ENCODE results near the gene TADA3. TPM values are rescaled to one million over a fixed set of nuclear protein-coding genes. Genes with fewer than 3 reads are reported as not detected.
A peak's percentile ranks its signal among the peaks of the same experiment; 100 is the strongest.

Gene TADA3
- total RNA-seq, 2 experiments from 2014 or later = 80.7 to 96.4 TPM

DNA sequence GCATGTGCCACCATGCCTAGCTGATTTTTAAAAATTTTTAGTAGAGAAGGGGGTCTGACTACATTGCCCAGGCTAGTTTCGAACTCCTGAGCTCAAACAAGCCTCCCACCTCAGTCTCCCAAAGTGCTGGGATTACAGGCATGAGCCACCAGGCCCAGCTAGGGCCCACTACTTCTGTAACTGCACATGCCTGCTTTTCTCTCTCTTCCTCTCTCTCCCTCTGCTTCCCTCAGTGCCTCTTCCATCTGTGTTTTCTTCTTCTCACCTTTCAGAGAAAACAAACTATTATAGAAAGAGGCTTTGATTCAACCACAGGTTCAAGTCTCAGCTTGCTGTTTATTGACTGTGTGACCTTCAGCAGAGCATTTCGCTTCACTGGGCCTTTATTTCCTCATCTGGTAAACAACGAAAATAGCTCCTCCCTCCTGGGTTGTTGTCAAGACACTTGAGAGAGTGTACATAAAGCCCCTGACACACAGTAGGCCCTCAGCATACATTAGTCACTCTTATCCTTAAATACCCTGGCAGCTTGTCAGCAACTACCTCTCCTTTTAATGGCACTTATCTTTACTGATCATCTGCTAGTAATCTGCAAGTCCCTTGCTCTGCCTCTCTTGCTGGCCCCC is 10.2 kb downstream of the TADA3 start:
- ChIA-PET POLR2A (interaction anchor here (1.1 to 1.4 kb wide), 2 partner anchors 8 to 10 kb away, joined by 3 to 4 read pairs; partner anchors contain the start of genes ARPC4 and TADA3), CTCF (interaction anchor here (0.6 to 1.6 kb wide), 5 partner anchors 10 to 166 kb away, joined by 3 to 8 read pairs (median 3); partner anchors contain the start of genes ARPC4, CAMK1 and TADA3)
- intact Hi-C loops (cut with DNase I, micrococcal nuclease) = no loop called here

DNA sequence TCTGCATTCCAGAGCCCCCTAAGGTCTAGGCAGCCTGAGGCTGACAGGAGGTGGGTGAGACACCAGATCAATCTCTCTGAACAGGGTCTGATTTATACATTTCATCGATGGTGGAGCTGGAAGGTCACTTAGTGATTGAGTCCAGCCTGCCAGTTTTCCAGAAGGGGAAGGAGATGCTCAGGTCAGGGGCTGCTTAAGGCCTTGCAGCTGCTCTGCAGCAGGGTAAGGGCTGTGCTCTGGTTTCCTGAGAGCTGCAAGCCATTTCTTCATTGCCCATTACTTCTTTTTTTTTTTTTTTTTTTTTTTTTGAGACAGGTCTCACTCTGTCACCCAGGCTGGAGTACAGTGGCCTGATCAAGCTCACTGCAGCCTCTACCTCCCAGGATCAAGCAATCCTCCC is 10.7 kb downstream of the TADA3 start:
- ATAC-seq = no peak
- H3K36me3 Mint-ChIP-seq (ENCODE audit: low read depth) = peaks cover 52% of the 10 kb centered on the region
- no peak for DNase-seq
- intact Hi-C loops (cut with DNase I, micrococcal nuclease) = no loop called here
- peaks cover 64% of the 10 kb centered on the region for H3K4me1 Mint-ChIP-seq
- CTCF ChIA-PET = interaction anchor here (0.9 to 1.6 kb wide), 3 partner anchors 11 to 54 kb away, joined by 3 to 8 read pairs (median 3); partner anchors contain the start of genes ARPC4, CAMK1 and TADA3
- peak overlapping the region; percentile 34 for H3K27ac Mint-ChIP-seq
- POLR2A ChIA-PET = interaction anchor here (0.7 to 1.1 kb wide), 2 partner anchors 8 to 33 kb away, joined by 3 to 4 read pairs; no protein-coding TSS in a partner anchor
- H3K27me3 Mint-ChIP-seq = no peaks in the 10 kb centered on the region
- H3K4me3 Mint-ChIP-seq = no peak overlapping the region
- H3K9me3 Mint-ChIP-seq (ENCODE audit: low read depth) = no peaks in the 10 kb centered on the region

More for the DNA sequence above, 10.2 kb downstream of the TADA3 start:
- no peak for ATAC-seq
- Mint-ChIP-seq H3K9me3 (ENCODE audit: low read depth) (no peaks in the 10 kb centered on the region), H3K4me3 (no peak overlapping the region), H3K36me3 (ENCODE audit: low read depth) (peaks cover 58% of the 10 kb centered on the region), H3K4me1 (peaks cover 64% of the 10 kb centered on the region), H3K27me3 (no peaks in the 10 kb centered on the region), H3K27ac (peak overlapping the region; percentile 63)
- DNase-seq = no peak

DNA sequence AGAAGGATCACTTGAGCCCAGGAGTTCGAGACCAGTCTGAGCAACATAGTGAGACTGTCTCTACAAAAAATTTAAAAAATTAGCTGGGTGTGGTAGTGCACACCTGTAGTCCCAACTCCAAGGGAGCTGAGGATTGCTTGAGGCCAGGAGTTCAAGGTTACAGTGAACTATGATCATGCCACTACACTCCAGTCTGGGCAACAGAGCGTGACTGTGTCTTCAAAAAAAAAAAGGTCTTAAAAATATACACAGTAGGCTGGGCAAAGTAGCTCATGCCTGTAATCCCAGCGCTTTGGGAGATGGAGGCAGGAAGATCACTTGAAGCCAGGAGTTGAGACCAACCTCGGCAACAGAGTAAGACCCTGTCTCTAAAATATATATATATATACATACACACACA is 11.4 kb downstream of the TADA3 start:
- Mint-ChIP-seq H3K9me3 (ENCODE audit: low read depth) (no peaks in the 10 kb centered on the region), H3K4me3 (no peak overlapping the region)

DNA sequence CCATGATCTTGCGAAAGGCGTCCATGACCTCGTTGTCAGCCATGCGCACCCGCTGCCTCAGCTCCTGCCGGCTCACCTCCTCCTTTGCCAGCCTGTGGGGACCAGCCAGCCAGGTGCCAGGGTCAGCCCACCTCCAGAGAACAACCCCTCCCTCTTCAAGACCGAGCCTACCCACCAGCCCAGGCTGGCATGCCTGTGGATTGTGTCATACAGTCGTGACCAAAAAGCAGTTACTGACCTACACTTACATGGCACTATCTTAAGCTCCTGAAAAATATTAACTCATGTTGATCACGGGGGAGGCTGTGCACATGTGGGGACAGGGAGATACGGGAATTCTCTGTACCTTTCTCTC is 11.8 kb downstream of the TADA3 start:
- no peak for ATAC-seq
- POLR2A ChIA-PET = interaction anchor here (0.5 to 0.6 kb wide), 2 partner anchors 13 to 197 kb away, joined by 3 read pairs; partner anchors contain the start of gene ARPC4
- intact Hi-C loops (cut with DNase I, micrococcal nuclease) = no loop called here
- Mint-ChIP-seq H3K4me1 (peaks cover 61% of the 10 kb centered on the region), H3K27ac (peak overlapping the region; percentile 95), H3K4me3 (no peak overlapping the region), H3K27me3 (no peaks in the 10 kb centered on the region), H3K9me3 (ENCODE audit: low read depth) (no peaks in the 10 kb centered on the region), H3K36me3 (ENCODE audit: low read depth) (peaks cover 42% of the 10 kb centered on the region)
- CTCF ChIA-PET = no interaction called here
- no peak for DNase-seq

More for the DNA sequence above, 11.4 kb downstream of the TADA3 start:
- Mint-ChIP-seq H3K27me3 (no peaks in the 10 kb centered on the region), H3K27ac (peak overlapping the region; percentile 95), H3K36me3 (ENCODE audit: low read depth) (peaks cover 47% of the 10 kb centered on the region), H3K4me1 (peaks cover 62% of the 10 kb centered on the region)
- ChIA-PET CTCF (no interaction called here), POLR2A (interaction anchor here (0.6 to 0.7 kb wide), 2 partner anchors 12 to 32 kb away, joined by 3 to 4 read pairs; partner anchors contain the start of gene ARPC4)
- intact Hi-C loops (cut with DNase I, micrococcal nuclease) = no loop called here
- ATAC-seq = no peak
- DNase-seq = no peak

DNA sequence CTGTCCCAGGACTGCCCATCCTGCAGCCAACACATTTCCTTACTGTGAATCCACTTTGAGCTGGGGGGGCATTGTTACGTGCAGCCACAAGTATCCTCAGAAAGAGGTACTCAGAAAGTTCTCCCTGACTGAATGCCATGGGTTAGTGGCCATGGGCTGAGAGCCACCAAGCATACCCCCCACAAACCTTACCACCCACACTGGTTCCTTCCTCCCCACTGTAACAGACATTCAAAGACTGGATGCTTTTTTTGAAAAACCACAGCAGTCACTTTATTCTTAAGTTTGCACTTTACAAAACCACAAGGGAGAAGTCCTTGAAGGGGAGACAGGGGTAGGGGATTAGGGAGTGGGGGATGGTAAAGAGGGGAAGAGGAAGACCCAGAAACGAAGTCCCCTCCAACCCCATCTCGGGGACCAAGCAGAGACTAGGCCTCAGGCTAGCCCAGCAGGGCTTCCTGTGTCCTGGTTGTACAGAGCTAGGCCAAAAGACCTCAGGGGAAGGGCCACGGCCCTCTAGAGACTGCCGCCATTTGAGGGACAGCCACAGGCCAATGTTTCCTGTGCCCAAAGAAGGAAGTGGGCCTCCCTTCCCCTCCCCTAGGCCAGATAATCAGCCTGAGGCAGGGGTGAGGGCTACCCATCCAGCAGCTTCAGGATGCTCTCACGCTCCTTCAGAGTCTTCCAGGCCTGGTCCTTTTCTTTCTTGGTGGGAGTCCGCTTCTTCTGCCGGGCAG is 12.4 kb downstream of the TADA3 start:
- intact Hi-C loops (cut with DNase I, micrococcal nuclease) = loop anchor here (1.0 to 5.0 kb wide), 3 partner anchors 48 to 462 kb away; partner anchors contain the start of gene BRPF1 (in 1 of the 2)
- ATAC-seq (peak; percentile 22), DNase-seq (peak; percentile 56)

DNA sequence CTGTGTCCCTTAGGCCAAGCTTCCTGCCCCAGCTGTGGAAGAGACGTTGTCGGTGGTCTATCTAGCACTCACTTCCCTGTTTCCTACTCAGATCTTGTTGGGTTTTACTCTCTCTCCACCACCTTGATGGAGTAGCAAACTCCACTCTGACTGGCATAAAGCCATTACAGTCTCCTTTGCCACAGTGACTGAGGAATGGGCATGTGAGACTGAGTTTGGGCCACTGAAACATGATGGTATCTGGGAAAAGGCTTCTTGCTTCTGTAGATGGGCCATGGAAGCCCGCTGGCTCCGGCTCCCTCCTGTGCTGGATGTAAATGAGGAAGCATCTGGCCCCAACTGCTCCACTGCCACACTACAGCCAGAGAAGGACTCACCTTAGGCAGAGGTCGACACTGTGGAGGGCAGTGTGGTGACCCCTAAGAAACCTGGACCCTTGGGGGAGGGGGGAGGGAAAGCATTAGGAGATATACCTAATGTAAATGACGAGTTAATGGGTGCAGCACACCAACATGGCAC is 13.1 kb downstream of the TADA3 start:
- peak; percentile 33 for DNase-seq
- H3K36me3 Mint-ChIP-seq (ENCODE audit: low read depth) = peaks cover 34% of the 10 kb centered on the region
- ChIA-PET CTCF (interaction anchor here (2.1 to 2.4 kb wide), 2 partner anchors 11 to 12 kb away, joined by 8 to 11 read pairs; no protein-coding TSS in a partner anchor), POLR2A (interaction anchor here (1.5 to 1.7 kb wide), 2 partner anchors 9 to 25 kb away, joined by 6 to 7 read pairs; partner anchors contain the start of gene CAMK1)
- intact Hi-C loops (cut with DNase I, micrococcal nuclease) = loop anchor here (1.0 to 5.0 kb wide), 3 partner anchors 47 to 463 kb away; partner anchors contain the start of gene BRPF1 (in 1 of the 2)
- ATAC-seq = no peak
- H3K4me3 Mint-ChIP-seq = peak overlapping the region; percentile 36
- H3K27ac Mint-ChIP-seq = peak overlapping the region; percentile 95
- H3K4me1 Mint-ChIP-seq = peaks cover 61% of the 10 kb centered on the region
- no peaks in the 10 kb centered on the region for H3K27me3 Mint-ChIP-seq
- no peaks in the 10 kb centered on the region for H3K9me3 Mint-ChIP-seq (ENCODE audit: low read depth)

More for the DNA sequence above, 12.4 kb downstream of the TADA3 start:
- Mint-ChIP-seq H3K4me3 (no peak overlapping the region), H3K27me3 (no peaks in the 10 kb centered on the region), H3K36me3 (ENCODE audit: low read depth) (peaks cover 37% of the 10 kb centered on the region), H3K9me3 (ENCODE audit: low read depth) (no peaks in the 10 kb centered on the region), H3K27ac (peak overlapping the region; percentile 95), H3K4me1 (peaks cover 61% of the 10 kb centered on the region)
- POLR2A ChIA-PET = interaction anchor here (0.5 to 0.6 kb wide), 3 partner anchors 197 to 964 kb away, joined by 3 to 6 read pairs (median 3); no protein-coding TSS in a partner anchor
- CTCF ChIA-PET = no interaction called here

DNA sequence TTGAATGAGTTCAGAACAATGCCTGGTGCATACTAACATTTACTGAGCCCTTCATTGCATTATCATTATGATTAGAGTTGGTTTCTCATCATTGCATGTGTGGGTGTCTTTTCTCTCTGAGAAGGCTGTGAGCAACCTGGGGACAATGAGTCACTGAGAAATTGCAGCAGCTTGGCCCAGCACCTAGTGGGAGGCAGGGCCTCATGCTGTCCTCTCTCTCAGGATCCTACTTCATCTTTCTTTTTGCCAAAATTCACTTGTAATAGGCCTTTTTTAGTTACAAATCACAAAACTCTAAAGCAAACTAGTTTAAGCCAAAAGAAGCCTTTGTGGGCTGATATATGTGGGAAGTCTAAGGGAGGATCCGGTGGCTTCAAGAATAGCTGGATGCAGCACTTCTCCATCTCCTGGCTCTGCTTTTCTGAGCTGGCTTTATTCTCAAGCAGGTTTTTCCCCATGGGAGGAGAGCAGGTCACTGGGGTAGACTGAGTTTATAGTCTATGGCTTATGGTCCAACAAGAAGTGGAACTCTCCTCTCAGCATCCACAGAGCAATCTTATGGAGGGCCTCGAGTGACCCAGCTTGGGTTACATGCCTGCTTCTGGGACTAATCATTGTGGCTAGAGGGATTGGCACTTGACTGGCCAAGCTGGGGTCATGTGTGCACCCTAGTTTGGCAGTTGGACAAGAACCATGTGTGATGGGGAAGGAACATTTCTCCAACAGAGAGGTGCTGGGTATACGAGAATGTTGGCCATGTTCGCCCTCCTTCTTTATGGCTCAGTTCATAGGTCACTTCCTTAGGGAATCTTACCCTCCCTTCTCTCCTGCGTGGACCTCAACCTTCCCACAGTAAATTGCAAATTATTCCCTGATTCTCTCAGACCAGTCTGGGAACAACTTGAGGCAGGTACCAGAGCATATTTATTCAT is 13.9 kb downstream of the TADA3 start:
- Mint-ChIP-seq H3K27me3 (no peaks in the 10 kb centered on the region), H3K36me3 (ENCODE audit: low read depth) (peaks cover 34% of the 10 kb centered on the region), H3K4me3 (peak overlapping the region; percentile 36), H3K27ac (peak overlapping the region; percentile 95), H3K4me1 (peaks cover 61% of the 10 kb centered on the region), H3K9me3 (ENCODE audit: low read depth) (no peaks in the 10 kb centered on the region)
- CTCF ChIA-PET = interaction anchor here (0.6 to 2.4 kb wide), 8 partner anchors 9 to 355 kb away, joined by 3 to 11 read pairs (median 7); partner anchors contain the start of genes ARPC4, OGG1 and TADA3
- intact Hi-C loops (cut with DNase I, micrococcal nuclease) = loop anchor here (1.0 to 5.0 kb wide), 8 partner anchors 9 to 464 kb away; partner anchors contain the start of genes BRPF1 (in 2 of the 2), TADA3 (in 2 of the 2) and CAMK1 (in 1 of the 2)
- peak; percentile 87 for DNase-seq
- peak; percentile 87 for ATAC-seq
- POLR2A ChIA-PET = interaction anchor here (0.7 to 1.7 kb wide), 8 partner anchors 9 to 382 kb away, joined by 3 to 13 read pairs (median 4); partner anchors contain the start of genes ARPC4, CAMK1 and TADA3

DNA sequence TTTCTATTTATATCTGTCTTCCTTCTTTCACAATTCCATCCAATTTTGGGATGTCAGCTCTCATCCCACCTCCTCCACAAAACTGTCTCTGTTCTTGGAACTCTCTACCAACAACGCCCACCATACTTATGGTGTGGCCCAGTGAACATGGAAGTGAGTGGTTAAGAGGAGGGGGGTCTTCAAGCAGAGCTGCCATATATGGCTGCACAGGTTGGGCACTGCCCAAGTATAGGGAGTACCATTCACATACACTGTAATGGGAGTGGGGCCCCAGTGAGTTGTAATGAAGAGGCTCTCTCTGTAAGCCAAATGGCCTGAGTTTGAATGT is 14.6 kb downstream of the TADA3 start:
- CTCF ChIA-PET = interaction anchor here (0.6 to 2.4 kb wide), 8 partner anchors 9 to 45 kb away, joined by 3 to 11 read pairs (median 7); partner anchors contain the start of genes ARPC4, OGG1 and TADA3
- Mint-ChIP-seq H3K36me3 (ENCODE audit: low read depth) (peaks cover 27% of the 10 kb centered on the region), H3K4me1 (peaks cover 58% of the 10 kb centered on the region), H3K4me3 (peak overlapping the region; percentile 30), H3K27me3 (no peaks in the 10 kb centered on the region), H3K27ac (peak overlapping the region; percentile 95), H3K9me3 (ENCODE audit: low read depth) (no peaks in the 10 kb centered on the region)
- DNase-seq = peak; percentile 50
- ATAC-seq = peak; percentile 48
- intact Hi-C loops (cut with DNase I, micrococcal nuclease) = loop anchor here (1.0 to 5.0 kb wide), 7 partner anchors 8 to 465 kb away; partner anchors contain the start of genes BRPF1 (in 2 of the 2), TADA3 (in 2 of the 2) and CAMK1 (in 1 of the 2)
- POLR2A ChIA-PET = interaction anchor here (0.9 to 1.7 kb wide), 7 partner anchors 8 to 381 kb away, joined by 3 to 13 read pairs (median 4); partner anchors contain the start of genes ARPC4, CAMK1 and TADA3

DNA sequence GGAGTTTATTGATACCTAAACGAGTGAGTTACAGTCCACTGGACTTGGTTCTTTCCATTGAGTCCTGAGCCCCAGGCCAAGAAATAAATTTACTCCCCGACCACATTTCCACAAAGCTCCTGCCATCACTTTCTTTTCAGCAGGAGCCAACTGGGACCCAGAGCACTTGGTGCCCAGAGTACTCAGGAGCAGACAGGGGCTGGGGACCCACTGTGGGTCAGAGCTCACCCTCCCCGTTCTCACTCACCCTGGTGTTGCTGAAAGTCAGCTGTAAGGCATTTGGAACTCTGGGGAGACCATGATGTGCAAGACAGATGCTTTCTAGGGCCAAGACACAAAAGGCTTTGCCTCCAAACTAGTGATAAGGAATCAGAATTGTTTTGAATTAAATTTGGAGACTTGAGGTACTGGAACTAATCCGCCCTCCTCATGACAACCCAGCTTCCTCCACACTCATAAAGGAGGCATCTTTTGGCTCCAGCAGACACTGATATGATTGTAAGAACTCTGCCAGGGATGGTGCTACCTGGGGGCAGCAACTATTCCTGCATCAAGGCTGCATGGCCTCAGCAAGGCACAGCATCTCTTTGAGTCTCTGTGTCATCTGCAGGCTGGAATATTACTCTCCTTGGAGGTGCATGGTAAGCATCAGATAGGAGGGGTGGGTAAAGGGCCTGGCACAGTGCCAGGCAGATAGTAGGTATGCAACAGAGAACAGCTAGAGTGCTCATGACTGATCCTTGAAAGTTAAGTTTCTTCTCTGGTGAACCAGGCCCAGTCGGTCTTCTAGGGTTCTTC is 15.2 kb downstream of the TADA3 start:
- ATAC-seq = no peak
- POLR2A ChIA-PET = interaction anchor here (0.9 to 1.7 kb wide), 6 partner anchors 7 to 23 kb away, joined by 3 to 13 read pairs (median 5); partner anchors contain the start of genes ARPC4, CAMK1 and TADA3
- Mint-ChIP-seq H3K27me3 (no peaks in the 10 kb centered on the region), H3K27ac (peak overlapping the region; percentile 95), H3K4me3 (no peak overlapping the region), H3K4me1 (peaks cover 53% of the 10 kb centered on the region), H3K36me3 (ENCODE audit: low read depth) (peaks cover 23% of the 10 kb centered on the region), H3K9me3 (ENCODE audit: low read depth) (no peaks in the 10 kb centered on the region)
- intact Hi-C loops (cut with DNase I, micrococcal nuclease) = loop anchor here (5.0 kb wide), 2 partner anchors 45 to 465 kb away; partner anchors contain the start of gene BRPF1 (in 1 of the 2)
- peak; percentile 52 for DNase-seq
- CTCF ChIA-PET = interaction anchor here (0.6 to 2.4 kb wide), 9 partner anchors 9 to 45 kb away, joined by 3 to 11 read pairs (median 6); partner anchors contain the start of genes ARPC4, OGG1 and TADA3
